PC-3 (cell line): ENCODE measurements around the gene HNRNPU. TPM values are rescaled to one million over a fixed set of nuclear protein-coding genes. Genes with fewer than 3 reads are reported as not detected.

Experiments used
- ATAC-seq: fragments of 200-7000 bp; cut with Tn5 transposase; 2 replicates; pipeline ENCODE4 v1.9.1; 2020; ENCODE audit warnings: mild to moderate bottlenecking, moderate library complexity
- BruUV-seq: library from RNA; stranded (reverse); fragments of 400-500 nt; replicated peaks from 2 replicates; lab custom pipeline; 2021; lab: Mats Ljungman, UMichigan
- CTCF ChIA-PET: fragments of 300-600 bp; sonication (Branson Sonifier 250); formaldehyde crosslinking; loops from one replicate; lab custom pipeline; 2022; ENCODE audit warnings: antibody characterized with exemption; lab: Charles Lee
- POLR2A ChIA-PET: fragments of 300-600 bp; sonication (Branson Sonifier 250); formaldehyde crosslinking; loops from one replicate; lab custom pipeline; 2022; ENCODE audit warnings: antibody characterized with exemption; ENCODE audit not compliant: unreplicated experiment; lab: Charles Lee
- DNase-seq: peaks from one replicate; pipeline ENCODE4 v3.0.0-alpha.2; 2015
- H2AFZ ChIP-seq: fragments of 300-600 bp; sonication (generic); 2 replicates; pipeline ENCODE4 v1.6.0; 2016; ENCODE audit warnings: antibody characterized with exemption, low read length
- H3F3A ChIP-seq: fragments of 300-600 bp; sonication (generic); one replicate; pipeline ENCODE4 v1.6.0; 2017; ENCODE audit warnings: antibody characterized with exemption, low read length, control low read depth, mild to moderate bottlenecking; ENCODE audit not compliant: unreplicated experiment
- H3K27ac ChIP-seq: fragments of 300-600 bp; sonication (generic); 2 replicates; pipeline ENCODE4 v1.5.1; 2016; ENCODE audit warnings: mild to moderate bottlenecking, low read length
- H3K27me3 ChIP-seq: fragments of 300-600 bp; sonication (generic); 2 replicates; pipeline ENCODE4 v1.6.1; 2016; ENCODE audit warnings: low read length, mixed read lengths
- H3K36me3 ChIP-seq: fragments of 300-600 bp; sonication (generic); 2 replicates; pipeline ENCODE4 v1.6.1; 2016; ENCODE audit warnings: low read depth, mixed run types, low read length, mixed read lengths
- H3K4me1 ChIP-seq: fragments of 300-600 bp; sonication (generic); 2 replicates; pipeline ENCODE4 v1.5.1; 2016; ENCODE audit warnings: low read length; ENCODE audit not compliant: insufficient read depth
- H3K4me2 ChIP-seq: fragments of 300-600 bp; sonication (generic); 2 replicates; pipeline ENCODE4 v1.6.0; 2016; ENCODE audit warnings: low read length
- H3K4me3 ChIP-seq: fragments of 300-600 bp; sonication (generic); 2 replicates; pipeline ENCODE4 v1.5.1; 2016; ENCODE audit warnings: mild to moderate bottlenecking, low read length, mixed read lengths
- H3K79me2 ChIP-seq: fragments of 300-600 bp; sonication (generic); 2 replicates; pipeline ENCODE4 v1.6.1; 2017; ENCODE audit warnings: low read length, mixed read lengths
- H3K9ac ChIP-seq: fragments of 300-600 bp; sonication (generic); 2 replicates; pipeline ENCODE4 v1.6.0; 2016; ENCODE audit warnings: mild to moderate bottlenecking, low read length
- H3K9me2 ChIP-seq: fragments of 300-600 bp; sonication (generic); replicated peaks from 2 replicates; pipeline ENCODE4 v1.6.1; 2016; ENCODE audit warnings: mixed run types, low read length, mixed read lengths
- H3K9me3 ChIP-seq: fragments of 300-600 bp; sonication (generic); 2 replicates; pipeline ENCODE4 v1.6.1; 2016; ENCODE audit warnings: low read length, mixed read lengths
- H4K20me1 ChIP-seq: fragments of 300-600 bp; sonication (generic); 2 replicates; pipeline ENCODE4 v1.6.1; 2016; ENCODE audit warnings: low read length, mixed read lengths
- CTCF ChIP-seq: fragments of 300-600 bp; sonication (generic); conservative IDR thresholded peaks from 2 replicates; pipeline ENCODE4 v1.5.1; 2017; ENCODE audit warnings: antibody characterized with exemption, low read depth, mild to moderate bottlenecking, low read length
- EZH2 ChIP-seq: fragments of 300-600 bp; sonication (generic); IDR thresholded peaks from one replicate; pipeline ENCODE4 v1.6.1; 2017; ENCODE audit warnings: antibody characterized with exemption, mild to moderate bottlenecking, low read length; ENCODE audit not compliant: unreplicated experiment
- EZH2phosphoT487 ChIP-seq: fragments of 300-600 bp; sonication (generic); IDR thresholded peaks from 2 replicates; pipeline ENCODE4 v1.6.1; 2018; ENCODE audit warnings: mild to moderate bottlenecking, antibody characterized with exemption, low read length, borderline replicate concordance
- intact Hi-C: fragments of 100-400 bp; cut with micrococcal nuclease; formaldehyde crosslinking; loops from 2 replicates; pipeline ENCODE4 v1.9.0; 2023
- total RNA-seq: library from RNA; depleted of rRNA; stranded (reverse); fragments of >200 nt; gene quantifications from 2 replicates; pipeline ENCODE4 v1.2.3, GENCODE V29; 2014

Gene HNRNPU
- total RNA-seq, 1 experiment from 2014 or later, result 431 TPM

- Histone ChIP-seq H3K9ac (peak overlapping the region; percentile 95), H3K27ac (no peak overlapping the region), H3K4me1 (peaks cover 24% of the 10 kb centered on the region)
These were observed 2.7 kb downstream of the HNRNPU start for GRCh38 chr1:244861683-244862082.

GRCh38 chr1:244860914-244861610 lies 3.3 kb downstream of the HNRNPU start:
- no peak overlapping the region for H2AFZ ChIP-seq
- POLR2A ChIA-PET, result no interaction called here
- TF ChIP-seq EZH2phosphoT487, result no peak
- no peak for TF ChIP-seq EZH2
- no peak for TF ChIP-seq CTCF
- H3K36me3 ChIP-seq, result peaks cover 67% of the 10 kb centered on the region
- CTCF ChIA-PET, result interaction anchor here (1.1 kb wide), 1 partner anchor 60 kb away, joined by 3 read pairs; no protein-coding TSS in a partner anchor
- DNase-seq, result peak; percentile 32
- H4K20me1 ChIP-seq, result peaks cover 66% of the 10 kb centered on the region
- peaks cover 24% of the 10 kb centered on the region for H3K4me1 ChIP-seq
- BruUV-seq, result no TSS peak
- ATAC-seq, result no peak
- H3K79me2 ChIP-seq, result peaks cover 87% of the 10 kb centered on the region
- no peaks in the 10 kb centered on the region for H3K9me2 ChIP-seq
- H3K4me3 ChIP-seq, result peak overlapping the region; percentile 80
- peak overlapping the region; percentile 90 for H3K4me2 ChIP-seq
- peaks cover 9% of the 10 kb centered on the region for H3F3A ChIP-seq
- no peak overlapping the region for H3K27ac ChIP-seq
- intact Hi-C loops, result loop anchor here (5.0 kb wide), 1 partner anchor 56 kb away; no protein-coding TSS in a partner anchor
- H3K9ac ChIP-seq, result peak overlapping the region; percentile 95
- no peaks in the 10 kb centered on the region for H3K27me3 ChIP-seq
- H3K9me3 ChIP-seq, result no peaks in the 10 kb centered on the region

More at GRCh38 chr1:244861683-244862082, 2.7 kb downstream of the HNRNPU start:
- no peak for DNase-seq
- Histone ChIP-seq H4K20me1 (peaks cover 61% of the 10 kb centered on the region), H2AFZ (no peak overlapping the region), H3K9me3 (no peaks in the 10 kb centered on the region), H3K9me2 (no peaks in the 10 kb centered on the region), H3F3A (peaks cover 9% of the 10 kb centered on the region), H3K36me3 (peaks cover 61% of the 10 kb centered on the region), H3K4me2 (peak overlapping the region; percentile 90), H3K4me3 (peak overlapping the region; percentile 80), H3K79me2 (peaks cover 81% of the 10 kb centered on the region), H3K27me3 (no peaks in the 10 kb centered on the region)
- BruUV-seq, result no TSS peak
- POLR2A ChIA-PET, result interaction anchor here (0.6 to 1.1 kb wide), 2 partner anchors 27 to 103 kb away, joined by 8 to 16 read pairs; no protein-coding TSS in a partner anchor
- intact Hi-C loops, result loop anchor here (5.0 kb wide), 1 partner anchor 56 kb away; no protein-coding TSS in a partner anchor
- ATAC-seq, result no peak
- TF ChIP-seq CTCF (no peak), EZH2 (no peak), EZH2phosphoT487 (no peak)
- CTCF ChIA-PET, result no interaction called here

- peak overlapping the region; percentile 80 for H3K4me3 ChIP-seq
- H3K9me3 ChIP-seq, result no peaks in the 10 kb centered on the region
- no peaks in the 10 kb centered on the region for H3K9me2 ChIP-seq
- peaks cover 22% of the 10 kb centered on the region for H3K4me1 ChIP-seq
- H3K4me2 ChIP-seq, result peak overlapping the region; percentile 90
- H3K27ac ChIP-seq, result no peak overlapping the region
- peaks cover 95% of the 10 kb centered on the region for H3K79me2 ChIP-seq
- peaks cover 77% of the 10 kb centered on the region for H3K36me3 ChIP-seq
- ATAC-seq (no peak), DNase-seq (no peak)
- ChIA-PET CTCF (no interaction called here), POLR2A (no interaction called here)
- no peak for TF ChIP-seq EZH2
- TF ChIP-seq CTCF, result no peak
- TF ChIP-seq EZH2phosphoT487, result no peak
- intact Hi-C loops, result loop anchor here (5.0 kb wide), 1 partner anchor 57 kb away; no protein-coding TSS in a partner anchor
- no TSS peak for BruUV-seq
- peaks cover 76% of the 10 kb centered on the region for H4K20me1 ChIP-seq
- H3K27me3 ChIP-seq, result no peaks in the 10 kb centered on the region
- H3K9ac ChIP-seq, result no peak overlapping the region
- H2AFZ ChIP-seq, result no peak overlapping the region
- H3F3A ChIP-seq, result peaks cover 9% of the 10 kb centered on the region
These were observed 4.3 kb downstream of the HNRNPU start for GRCh38 chr1:244860078-244860477.
